ENCODE measurements around the gene RASGRP1.

GRCh38 chr15:38547255-38547997 is 17.2 kb downstream of the RASGRP1 start:
- no peak for TF ChIP-seq POLR2A (IDR thresholded peaks at IDR 0.05)
- no peak for TF ChIP-seq CTCF (IDR thresholded peaks at IDR 0.05)
